ENCODE data around the gene PPL. TPM values are rescaled to one million over a fixed set of nuclear protein-coding genes. Genes with fewer than 3 reads are reported as not detected.

PPL gene
- total and polyA plus RNA-seq, 2 of the 8 experiments (the other 6 are each of a cell fraction or from before 2014, with no cell fraction given), result 11.3 to 29.5 TPM

- TF ChIP-seq USF2 (IDR thresholded peaks at IDR 0.05; ENCODE audit: low read length), result no peak
These were observed 10.0 kb upstream of the PPL start (continued) for GRCh38 chr16:4946917-4947316.

Measured in H1 (cell line).